SU-DHL-6 (cell line): ENCODE data around the gene ZDHHC8.

Experiments
- H2AFZ ChIP-seq: fragments of 200-600 bp; sonication (generic); 2 replicates; pipeline ENCODE4 v1.6.1; 2014; ENCODE audit warnings: low read depth, mild to moderate bottlenecking, moderate library complexity, mixed read lengths, antibody characterized with exemption, low read length; ENCODE audit not compliant: severe bottlenecking
- H3F3A ChIP-seq: fragments of 200-600 bp; shearing (Covaris generic); 2 replicates; pipeline ENCODE4 v1.6.0; 2016; ENCODE audit warnings: antibody characterized with exemption, mild to moderate bottlenecking; ENCODE audit not compliant: insufficient read depth
- H3K27ac ChIP-seq: fragments of 200-600 bp; sonication (generic); 2 replicates; pipeline ENCODE4 v1.5.1; 2016; ENCODE audit warnings: low read depth, mild to moderate bottlenecking, low read length, moderate library complexity, mixed read lengths
- H3K27me3 ChIP-seq: fragments of 200-600 bp; sonication (generic), shearing (Covaris generic); 2 replicates; pipeline ENCODE4 v1.6.0; 2014; ENCODE audit warnings: mild to moderate bottlenecking, low read length
- H3K36me3 ChIP-seq: fragments of 200-600 bp; sonication (generic); 2 replicates; pipeline ENCODE4 v1.6.1; 2014; ENCODE audit warnings: mild to moderate bottlenecking, low read length, mixed read lengths
- H3K4me2 ChIP-seq: fragments of 300-600, 200-600 bp; shearing (Covaris generic), sonication (generic); 2 replicates; pipeline ENCODE4 v1.6.0; 2014; ENCODE audit warnings: low read length, low read depth, mild to moderate bottlenecking; ENCODE audit not compliant: poor library complexity, severe bottlenecking
- H3K4me3 ChIP-seq: fragments of 200-600 bp; sonication (generic); 2 replicates; pipeline ENCODE4 v1.5.1; 2014; ENCODE audit warnings: antibody characterized with exemption, low read length, mild to moderate bottlenecking, mixed read lengths; ENCODE audit not compliant: insufficient read depth, poor library complexity, severe bottlenecking
- H3K79me2 ChIP-seq: fragments of 200-600 bp; sonication (generic); 2 replicates; pipeline ENCODE4 v1.6.1; 2014; ENCODE audit warnings: mild to moderate bottlenecking, low read length, moderate library complexity; ENCODE audit not compliant: insufficient read depth
- H3K9ac ChIP-seq: fragments of 200-600 bp; sonication (generic); 2 replicates; pipeline ENCODE4 v1.7.0; 2014; ENCODE audit warnings: mild to moderate bottlenecking, low read length
- H3K9me2 ChIP-seq: fragments of 200-600 bp; sonication (generic); replicated peaks from 2 replicates; pipeline ENCODE4 v1.6.1; 2014; ENCODE audit warnings: low read length; ENCODE audit not compliant: insufficient read depth
- H3K9me3 ChIP-seq: fragments of 200-600 bp; sonication (generic); 2 replicates; pipeline ENCODE4 v1.6.1; 2014; ENCODE audit warnings: low read length, mixed read lengths; ENCODE audit not compliant: insufficient read depth
- H4K20me1 ChIP-seq: fragments of 200-600 bp; sonication (generic); 2 replicates; pipeline ENCODE4 v1.6.1; 2014; ENCODE audit warnings: low read depth, mild to moderate bottlenecking, antibody characterized with exemption, low read length, moderate library complexity, mixed read lengths
- EZH2phosphoT487 ChIP-seq: fragments of 200-600 bp; sonication (generic), shearing (Covaris generic); conservative IDR thresholded peaks from 2 replicates; pipeline ENCODE4 v1.6.1; 2018; ENCODE audit warnings: mild to moderate bottlenecking, antibody characterized with exemption, low read length, moderate library complexity, mixed read lengths
- TF ChIP-seq, protein P1 (sequence below): fragments of 200-600 bp; sonication (generic); IDR thresholded peaks from one replicate; pipeline ENCODE4 v1.5.1; 2017; ENCODE audit warnings: antibody characterized with exemption, mild to moderate bottlenecking, low read length, moderate library complexity; ENCODE audit not compliant: insufficient read depth, poor library complexity, severe bottlenecking

Gene ZDHHC8

DNA sequence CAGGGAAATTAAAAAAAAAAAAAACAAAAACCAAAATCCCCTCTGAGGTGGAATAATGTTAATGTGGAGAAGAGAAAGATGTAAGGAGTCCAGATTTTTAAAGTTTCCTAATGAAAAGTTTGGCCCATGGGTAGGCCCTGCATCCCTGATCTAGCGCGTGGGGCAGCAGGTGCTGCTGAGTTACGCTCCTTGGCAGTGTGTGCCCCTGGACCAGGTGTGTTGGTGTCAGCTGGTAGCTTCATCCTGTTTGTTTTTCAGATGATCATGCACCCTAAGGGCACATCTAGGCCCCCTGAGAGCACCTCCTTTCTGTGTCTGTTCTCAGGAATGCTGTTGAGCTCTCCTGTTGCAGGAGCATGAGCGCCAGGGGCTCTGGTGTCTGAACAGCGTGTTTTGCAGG, 44.8 kb upstream of the ZDHHC8 start:
- Histone ChIP-seq H3K79me2 (peaks cover 41% of the 10 kb centered on the region), H3K9me3 (no peaks in the 10 kb centered on the region), H3K27ac (no peak overlapping the region), H4K20me1 (no peaks in the 10 kb centered on the region), H3K36me3 (no peaks in the 10 kb centered on the region), H3K4me3 (no peak overlapping the region), H2AFZ (no peak overlapping the region), H3K9me2 (no peaks in the 10 kb centered on the region), H3K4me2 (no peak overlapping the region), H3K27me3 (no peaks in the 10 kb centered on the region), H3K9ac (no peak overlapping the region), H3F3A (no peaks in the 10 kb centered on the region)
- TF ChIP-seq EZH2phosphoT487: no peak
- TF ChIP-seq, protein P1, sequence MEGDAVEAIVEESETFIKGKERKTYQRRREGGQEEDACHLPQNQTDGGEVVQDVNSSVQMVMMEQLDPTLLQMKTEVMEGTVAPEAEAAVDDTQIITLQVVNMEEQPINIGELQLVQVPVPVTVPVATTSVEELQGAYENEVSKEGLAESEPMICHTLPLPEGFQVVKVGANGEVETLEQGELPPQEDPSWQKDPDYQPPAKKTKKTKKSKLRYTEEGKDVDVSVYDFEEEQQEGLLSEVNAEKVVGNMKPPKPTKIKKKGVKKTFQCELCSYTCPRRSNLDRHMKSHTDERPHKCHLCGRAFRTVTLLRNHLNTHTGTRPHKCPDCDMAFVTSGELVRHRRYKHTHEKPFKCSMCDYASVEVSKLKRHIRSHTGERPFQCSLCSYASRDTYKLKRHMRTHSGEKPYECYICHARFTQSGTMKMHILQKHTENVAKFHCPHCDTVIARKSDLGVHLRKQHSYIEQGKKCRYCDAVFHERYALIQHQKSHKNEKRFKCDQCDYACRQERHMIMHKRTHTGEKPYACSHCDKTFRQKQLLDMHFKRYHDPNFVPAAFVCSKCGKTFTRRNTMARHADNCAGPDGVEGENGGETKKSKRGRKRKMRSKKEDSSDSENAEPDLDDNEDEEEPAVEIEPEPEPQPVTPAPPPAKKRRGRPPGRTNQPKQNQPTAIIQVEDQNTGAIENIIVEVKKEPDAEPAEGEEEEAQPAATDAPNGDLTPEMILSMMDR: no peak

DNA sequence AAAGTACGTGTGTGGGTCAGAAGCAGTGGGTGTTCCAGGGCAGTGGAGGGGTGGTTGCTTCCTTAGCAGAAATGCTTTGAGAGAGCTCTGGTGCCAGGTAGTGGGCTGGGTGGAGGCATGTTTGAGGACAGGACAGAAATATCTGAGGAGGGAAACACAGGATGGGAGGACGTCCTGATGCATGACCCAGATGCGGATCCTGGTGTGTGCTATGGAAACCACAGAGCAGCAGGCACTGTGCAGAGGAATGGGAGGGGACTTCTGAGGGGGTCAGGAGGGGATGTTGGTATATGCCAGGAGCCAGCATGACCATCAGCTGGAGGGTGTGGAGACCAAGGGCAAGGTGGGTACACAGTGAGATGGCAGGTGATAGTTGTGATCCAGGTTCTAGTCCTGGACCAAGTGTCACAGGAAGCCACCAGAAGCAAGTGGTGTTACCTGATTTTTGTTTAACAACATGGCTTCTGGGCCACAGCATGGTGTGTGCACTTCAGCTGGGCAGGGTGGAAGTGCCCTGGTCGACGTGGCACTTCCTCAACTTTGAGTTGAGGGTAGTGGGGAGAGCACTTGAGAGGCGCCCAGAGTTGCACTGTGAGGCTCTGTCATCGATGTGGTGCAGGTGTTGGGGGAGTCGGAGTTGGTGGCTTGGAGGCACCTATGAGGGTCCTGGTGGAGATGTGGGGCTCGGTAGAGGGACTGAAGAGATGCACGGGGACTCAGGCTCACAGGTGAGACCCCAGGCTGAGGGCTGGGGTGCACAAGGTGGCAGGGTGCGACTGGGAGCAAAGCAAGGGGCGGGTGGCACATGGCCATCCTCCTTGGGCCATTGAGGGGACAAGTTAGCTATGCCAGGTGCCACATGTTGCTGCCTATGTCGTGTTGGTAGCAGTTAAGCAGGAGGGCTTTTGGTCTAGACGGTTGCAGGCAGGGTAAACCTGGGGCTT, 44.0 kb upstream of the ZDHHC8 start:
- H3K36me3 ChIP-seq: no peaks in the 10 kb centered on the region
- H3K4me2 ChIP-seq: no peak overlapping the region
- no peaks in the 10 kb centered on the region for H3K9me2 ChIP-seq
- H3F3A ChIP-seq: no peaks in the 10 kb centered on the region
- no peak overlapping the region for H3K27ac ChIP-seq
- H3K9ac ChIP-seq: no peak overlapping the region
- no peaks in the 10 kb centered on the region for H3K27me3 ChIP-seq
- no peak for TF ChIP-seq EZH2phosphoT487
- TF ChIP-seq, protein P1: no peak
- no peak overlapping the region for H2AFZ ChIP-seq
- H3K79me2 ChIP-seq: peaks cover 35% of the 10 kb centered on the region
- H4K20me1 ChIP-seq: no peaks in the 10 kb centered on the region
- H3K4me3 ChIP-seq: no peak overlapping the region
- no peaks in the 10 kb centered on the region for H3K9me3 ChIP-seq

DNA sequence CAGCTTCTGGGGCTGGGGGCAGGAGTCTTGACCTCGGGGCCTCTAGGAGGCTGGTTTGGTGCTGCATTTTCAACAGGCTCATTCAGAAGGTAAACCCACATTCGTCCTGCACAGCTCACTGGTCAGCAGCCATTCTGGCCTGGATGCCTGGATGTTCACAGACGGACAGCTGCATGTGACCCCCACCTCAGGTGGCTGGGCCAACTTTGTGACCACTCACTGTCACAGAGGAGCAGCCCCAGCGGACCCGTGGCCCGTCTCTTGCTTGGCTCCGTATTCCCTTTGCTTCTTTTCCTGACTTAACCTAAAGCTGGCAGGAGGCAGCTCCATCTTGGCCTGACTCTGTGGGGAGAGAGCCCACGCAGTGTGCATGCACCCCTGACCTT, 43.3 kb upstream of the ZDHHC8 start:
- no peaks in the 10 kb centered on the region for H3K9me2 ChIP-seq
- H3K4me2 ChIP-seq: no peak overlapping the region
- no peak overlapping the region for H3K4me3 ChIP-seq
- no peaks in the 10 kb centered on the region for H4K20me1 ChIP-seq
- H3K27me3 ChIP-seq: no peaks in the 10 kb centered on the region
- no peak overlapping the region for H3K9ac ChIP-seq
- peaks cover 28% of the 10 kb centered on the region for H3K79me2 ChIP-seq
- no peak overlapping the region for H2AFZ ChIP-seq
- H3K9me3 ChIP-seq: no peaks in the 10 kb centered on the region
- no peak overlapping the region for H3K27ac ChIP-seq
- TF ChIP-seq EZH2phosphoT487: no peak
- TF ChIP-seq, protein P1: no peak
- H3K36me3 ChIP-seq: no peaks in the 10 kb centered on the region
- H3F3A ChIP-seq: no peaks in the 10 kb centered on the region
